GM21576 (cell line): ENCODE measurements around the gene ARMC5.
"Not testable (repeated sequence)": the region's sequence is repeated elsewhere in the genome, so short reads cannot be mapped to it uniquely, and the experiment has no call there.

Source experiments
- ATAC-seq: cut with Tn5 transposase; IDR thresholded peaks from one replicate; pipeline ENCODE4 v1.9.1; 2021; ENCODE audit warnings: mild to moderate bottlenecking, moderate library complexity; ENCODE audit not compliant: unreplicated experiment

Gene ARMC5

GRCh38 chr16:31435341-31436220, 23.7 kb upstream of the ARMC5 start:
- no peak for ATAC-seq

GRCh38 chr16:31436221-31437045, 22.9 kb upstream of the ARMC5 start:
- ATAC-seq = no peak

GRCh38 chr16:31438414-31438813, 20.9 kb upstream of the ARMC5 start:
- no peak for ATAC-seq

DNA sequence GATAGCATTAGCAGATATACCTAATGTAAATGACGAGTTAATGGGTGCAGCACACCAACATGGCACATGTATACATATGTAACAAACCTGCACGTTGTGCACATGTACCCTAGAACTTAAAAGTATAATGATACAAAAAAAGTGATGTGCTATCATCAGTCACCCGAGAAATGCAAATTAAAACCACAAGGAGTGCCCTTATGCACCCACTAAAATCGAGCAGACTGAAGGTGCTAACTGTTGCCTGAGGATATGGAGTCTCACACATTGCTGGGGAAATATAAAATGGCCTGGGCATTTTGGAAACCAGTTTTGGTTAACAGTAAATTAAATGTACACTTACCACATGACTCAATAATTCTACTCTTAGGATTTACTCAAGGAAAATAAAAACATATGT, 20.3 kb upstream of the ARMC5 start:
- ATAC-seq = not testable (repeated sequence)

DNA sequence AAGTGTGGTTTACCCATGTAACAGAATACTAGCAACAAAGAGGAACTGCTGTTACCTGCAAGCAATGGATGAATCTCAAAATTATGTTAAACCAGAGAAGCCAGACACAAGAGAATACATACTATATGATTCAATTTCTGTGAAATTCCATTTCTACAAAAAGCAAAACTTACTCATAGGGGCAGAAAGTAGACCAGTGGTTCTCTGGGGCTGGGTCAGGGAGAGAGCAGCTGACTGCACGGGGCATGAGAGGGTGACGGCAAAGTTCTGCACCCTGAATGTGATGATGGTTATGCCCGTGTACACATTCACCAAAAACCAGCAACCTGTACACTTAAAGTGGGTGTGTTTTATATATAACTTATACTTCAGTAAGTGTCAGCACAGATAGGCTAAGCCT, 19.8 kb upstream of the ARMC5 start:
- no peak for ATAC-seq

DNA sequence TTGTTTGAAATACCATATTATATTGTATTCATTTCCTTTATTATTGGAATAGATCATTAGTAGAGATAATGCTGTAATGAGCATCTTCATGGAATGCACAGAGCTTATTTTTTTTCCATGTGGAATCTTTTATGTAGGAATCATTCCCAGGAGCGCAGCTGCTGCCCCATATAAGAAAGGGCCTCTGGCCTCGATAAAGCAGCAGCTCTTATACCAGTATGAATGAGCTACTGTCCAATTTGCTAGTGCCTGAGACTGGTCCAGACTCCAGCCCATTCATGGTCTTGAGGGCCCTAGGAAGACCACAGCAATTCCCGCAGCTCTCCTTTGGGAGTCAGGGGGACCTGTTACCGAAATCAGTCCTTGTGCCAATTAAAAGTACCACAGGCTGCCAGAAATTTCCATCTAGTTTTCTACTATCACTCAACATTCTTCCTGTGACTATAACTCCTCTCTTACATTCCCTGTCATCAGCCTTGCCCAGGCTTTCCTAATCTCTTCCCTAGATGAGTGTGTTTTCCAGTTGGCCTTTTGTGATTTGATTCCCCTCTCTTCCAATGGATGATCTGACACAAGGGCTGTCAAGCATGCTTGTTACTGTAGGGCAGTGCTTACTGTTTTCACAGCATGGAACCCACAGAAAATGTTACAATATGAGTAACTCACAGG, 18.7 kb upstream of the ARMC5 start:
- ATAC-seq = no peak

GRCh38 chr16:31441956-31442355, 17.3 kb upstream of the ARMC5 start:
- no peak for ATAC-seq

- ATAC-seq = not testable (repeated sequence)
Measured at GRCh38 chr16:31445931-31446330, 13.4 kb upstream of the ARMC5 start.

GRCh38 chr16:31451201-31451600, 8.1 kb upstream of the ARMC5 start:
- no peak for ATAC-seq

GRCh38 chr16:31451681-31452351, 7.5 kb upstream of the ARMC5 start:
- ATAC-seq = no peak

GRCh38 chr16:31452631-31453106, 6.6 kb upstream of the ARMC5 start:
- no peak for ATAC-seq

DNA sequence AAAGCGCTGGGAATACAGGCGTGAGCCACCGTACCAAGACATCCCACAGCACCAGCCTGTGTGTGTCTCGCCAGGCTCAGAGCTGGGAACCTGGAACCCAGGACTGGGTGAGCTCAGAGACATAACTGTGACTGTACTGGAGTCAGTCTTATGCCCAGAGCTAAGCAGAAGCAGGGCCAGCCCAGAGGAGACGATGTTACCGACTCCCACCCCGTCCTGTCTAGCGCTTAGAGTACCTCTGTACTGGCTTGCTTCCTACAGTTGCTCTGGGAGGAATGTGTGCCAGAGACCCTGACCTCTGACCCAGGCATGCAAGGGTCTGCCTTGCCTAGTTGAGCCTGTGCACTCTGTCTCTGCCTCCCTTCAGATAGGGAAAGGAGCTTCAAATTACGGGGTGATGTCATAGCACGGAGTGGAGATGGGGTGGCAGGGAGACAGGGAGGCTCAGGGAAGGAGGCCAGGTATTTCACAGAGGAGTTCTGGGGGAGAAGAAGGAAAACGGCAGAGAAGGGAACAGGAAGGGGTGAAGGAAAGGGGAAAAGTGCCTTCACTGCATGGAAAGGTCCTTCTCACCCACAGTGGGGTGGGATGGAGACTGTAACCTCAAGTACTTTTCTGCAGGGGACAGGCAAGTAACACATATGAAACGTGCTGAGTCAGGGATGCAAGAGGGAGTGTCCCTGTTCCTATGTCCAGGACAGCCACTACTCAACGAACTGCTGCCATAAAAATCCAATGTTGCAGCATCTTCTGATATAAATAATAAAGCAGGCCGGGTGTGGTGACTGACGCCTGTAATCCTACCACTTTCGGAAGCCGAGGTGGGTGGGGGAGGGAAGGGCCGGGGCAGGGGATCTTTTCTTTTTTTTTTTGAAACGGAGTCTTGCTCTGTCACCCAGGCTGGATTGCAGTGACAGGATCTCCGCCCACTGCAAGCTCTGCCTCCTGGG, 5.8 kb upstream of the ARMC5 start:
- ATAC-seq = no peak

GRCh38 chr16:31455601-31456314, 3.5 kb upstream of the ARMC5 start:
- ATAC-seq = no peak

GRCh38 chr16:31456988-31457360, 2.3 kb upstream of the ARMC5 start:
- ATAC-seq = no peak

DNA sequence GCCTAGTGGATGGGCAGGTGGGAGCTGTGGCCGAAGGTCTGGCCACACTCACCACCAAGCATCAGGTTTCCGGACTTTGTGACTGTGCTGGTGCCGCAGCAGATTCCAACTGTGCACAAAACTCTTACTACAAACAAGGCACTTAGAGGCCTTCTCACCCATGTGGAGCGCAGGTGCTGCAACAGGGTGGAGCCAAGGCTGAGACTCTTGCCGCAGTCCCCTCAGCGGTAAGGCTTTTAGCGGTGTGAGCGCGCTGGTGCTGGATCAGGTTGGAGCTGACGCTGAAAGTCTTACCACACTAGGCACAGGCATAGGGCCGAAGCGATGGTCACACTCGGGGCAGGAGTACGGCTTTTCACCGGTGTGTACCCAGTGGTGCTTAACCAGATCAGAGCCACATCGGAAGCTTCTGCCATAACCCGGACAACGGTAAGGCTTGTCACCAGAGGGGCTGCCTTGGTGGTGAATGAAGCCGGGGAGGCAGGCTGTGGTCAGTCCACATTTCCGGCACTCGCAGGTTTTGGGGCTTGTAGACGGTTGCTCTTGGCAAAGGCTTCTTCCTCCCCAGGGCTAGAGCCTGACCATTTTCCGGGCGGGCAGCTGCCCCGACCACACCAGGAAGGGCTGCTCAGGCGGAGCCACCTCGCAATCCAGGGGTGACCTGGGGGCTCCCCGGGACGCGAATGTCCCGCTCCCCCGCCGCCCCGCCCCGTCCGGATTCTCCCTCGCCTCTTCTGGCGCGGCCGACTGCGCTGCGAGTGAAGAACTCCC, 1.0 kb upstream of the ARMC5 start:
- ATAC-seq = peak; percentile 9

GRCh38 chr16:31459687-31460581, 633 bp downstream of the ARMC5 start:
- peak; percentile 55 for ATAC-seq

GRCh38 chr16:31460582-31461002, 1.3 kb downstream of the ARMC5 start:
- ATAC-seq = no peak
